Stimulated activated CD4-positive, alpha-beta T cell treated with anti-CD3 and anti-CD28 coated beads, Interleukin-1b, Interleukin-23, amount 100 ng/mL, for 1 hour (primary cell): ENCODE results near the gene LMO2.

ENCODE experiments used
- DNase-seq, 2 donors: peaks; one replicate each; pipeline ENCODE4 v3.0.0-alpha.2; 2020; ENCODE audit warnings: low read depth in 2 of 2

LMO2 gene

DNA sequence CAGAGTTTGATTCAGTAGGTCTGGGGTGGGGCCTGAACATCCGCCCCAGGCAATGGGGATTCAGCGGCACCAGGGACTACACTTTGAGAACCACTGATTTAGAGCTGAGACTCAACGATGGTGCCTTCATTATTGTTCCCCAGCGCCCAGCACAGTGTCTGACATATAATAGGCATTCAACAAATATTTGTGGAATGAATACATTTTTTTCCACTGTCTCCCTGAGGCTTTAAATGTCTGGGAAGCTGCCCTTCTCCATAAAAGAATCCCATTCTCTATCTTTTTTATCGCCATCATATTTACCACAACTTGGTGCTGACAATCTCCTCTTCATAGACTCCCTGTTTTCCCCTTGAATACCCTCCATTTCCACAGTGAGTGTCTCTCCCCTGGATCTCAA is 23.6 kb upstream of the LMO2 start:
- DNase-seq = no peak

DNA sequence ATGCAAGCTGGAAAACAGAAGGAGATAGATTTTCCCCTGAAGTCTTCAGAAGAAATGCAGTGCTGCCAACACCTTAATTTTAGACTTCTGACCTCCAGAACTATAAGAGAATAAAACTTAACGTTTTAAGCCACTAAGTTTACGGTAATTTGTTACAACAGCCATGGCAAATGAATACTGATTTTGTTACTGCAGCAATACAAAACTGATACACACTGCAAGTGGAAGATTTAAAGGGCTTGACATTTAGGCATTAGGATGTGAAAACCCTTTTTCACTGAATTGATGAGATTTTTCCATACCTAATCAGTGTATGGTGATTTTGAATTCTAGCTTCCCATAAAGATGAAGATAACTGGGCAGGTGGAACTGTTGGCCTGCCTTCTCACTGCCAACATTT is 22.1 kb upstream of the LMO2 start:
- DNase-seq = no peak

DNA sequence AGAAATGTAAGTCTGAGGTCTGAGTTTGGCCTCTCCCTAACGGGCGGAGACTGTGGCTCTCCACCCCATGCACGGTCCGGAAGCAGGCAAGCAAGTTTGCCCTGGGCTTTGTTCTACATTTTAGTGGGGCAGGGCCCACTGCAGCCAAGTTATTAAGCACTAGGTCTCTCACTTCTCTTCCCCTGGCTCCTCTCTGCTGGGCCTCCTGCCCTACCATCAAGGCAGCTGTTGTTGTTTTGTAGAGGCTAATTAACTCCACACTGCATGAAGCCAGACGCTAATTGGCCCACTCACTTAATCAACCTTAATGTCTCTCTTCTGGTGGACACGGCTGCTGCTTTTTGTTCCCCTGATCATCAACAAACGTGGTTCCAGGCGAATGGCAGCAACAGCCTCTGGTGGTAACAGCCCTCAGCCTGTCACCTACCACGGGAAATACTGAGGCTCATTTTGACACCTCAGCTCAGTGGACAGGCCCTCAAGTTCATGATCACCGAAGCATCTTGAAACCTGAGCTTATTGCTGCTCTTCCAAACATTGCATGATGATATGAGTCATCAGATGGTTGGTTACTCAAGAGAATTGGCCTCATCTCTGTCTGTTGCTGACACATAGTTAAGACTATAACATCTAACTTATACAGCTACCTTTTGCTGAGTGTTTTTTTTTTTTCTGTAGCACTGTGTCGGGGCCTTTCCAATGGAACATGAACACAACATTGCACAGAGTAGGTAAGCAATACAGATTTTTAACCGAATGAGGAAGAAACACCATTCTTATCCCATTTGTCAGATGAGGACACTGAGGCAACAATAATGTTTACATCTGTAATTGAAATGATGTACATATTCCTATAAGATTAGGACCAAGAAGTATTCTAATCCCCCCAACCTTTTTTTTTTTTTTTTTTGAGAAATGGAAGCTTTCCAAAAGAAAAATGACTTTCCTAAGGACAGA is 20.8 kb upstream of the LMO2 start:
- DNase-seq = no peak

DNA sequence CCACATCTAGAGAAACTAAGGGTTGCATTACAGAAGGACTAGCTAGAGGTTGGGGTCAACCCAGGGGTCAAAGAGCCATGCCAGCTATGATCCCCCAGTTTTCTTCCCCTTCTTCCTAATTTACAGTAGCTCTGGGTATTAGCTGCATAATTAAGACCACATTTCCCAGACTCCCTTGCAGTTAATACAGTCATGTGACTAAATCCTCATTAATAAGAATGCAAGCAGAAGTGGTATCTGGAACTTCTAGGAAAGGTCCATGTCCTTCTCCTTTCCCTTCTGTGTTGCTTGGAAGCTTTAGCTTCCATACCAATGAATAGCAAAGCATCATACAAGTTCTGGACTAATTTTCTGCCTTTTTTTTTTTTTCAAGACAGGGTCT is 19.1 kb upstream of the LMO2 start:
- DNase-seq = no peak

DNA sequence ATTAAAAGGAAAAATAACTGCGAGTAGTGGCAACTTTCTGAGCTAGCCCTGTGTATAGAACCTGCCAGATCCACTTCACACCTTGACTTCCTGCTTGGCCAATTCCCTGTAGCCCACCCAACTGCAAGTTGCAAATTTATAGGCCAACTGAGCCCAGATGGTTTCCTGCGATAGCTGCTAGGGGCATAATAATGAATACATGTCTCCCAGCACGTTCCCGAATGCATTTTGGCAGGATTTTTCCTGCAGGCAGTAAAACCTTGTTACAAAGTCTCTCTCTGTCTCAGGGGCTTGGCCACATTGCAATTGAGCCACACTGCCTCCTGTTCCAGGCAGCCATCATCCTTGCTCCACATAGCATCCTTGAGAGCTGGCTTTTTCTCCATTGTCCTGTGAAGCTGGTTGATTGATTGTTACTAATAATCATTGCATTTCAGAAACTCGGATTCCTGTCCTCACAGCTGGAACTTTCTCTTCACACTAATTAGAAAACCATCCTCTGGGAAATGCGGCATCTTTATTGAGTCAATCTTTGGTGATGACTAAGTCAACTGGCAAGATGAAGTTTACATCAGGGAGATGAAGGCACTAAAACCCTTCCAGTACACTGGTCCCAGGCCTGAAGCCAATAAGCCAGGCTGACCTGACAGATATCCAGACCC is 18.6 kb upstream of the LMO2 start:
- no peak for DNase-seq

DNA sequence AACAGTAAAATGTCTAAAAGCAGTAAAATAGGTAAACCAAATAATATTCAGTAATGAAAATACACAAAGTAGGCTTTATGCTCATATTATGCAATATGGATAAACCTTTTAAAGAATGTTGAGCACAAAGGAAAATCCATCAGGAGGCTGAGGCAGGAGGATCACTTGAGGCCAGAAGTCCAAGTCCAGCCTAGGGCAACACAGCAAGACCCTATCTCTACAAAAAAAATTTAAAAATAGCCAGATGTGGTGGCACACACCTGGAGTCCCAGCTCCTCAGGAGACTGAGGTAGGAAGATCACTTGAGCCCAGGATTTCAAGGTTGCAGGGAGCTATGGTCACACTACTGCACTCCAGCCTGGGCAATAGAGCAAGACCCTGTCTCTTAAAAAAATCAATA is 17.7 kb upstream of the LMO2 start:
- DNase-seq = no peak

DNA sequence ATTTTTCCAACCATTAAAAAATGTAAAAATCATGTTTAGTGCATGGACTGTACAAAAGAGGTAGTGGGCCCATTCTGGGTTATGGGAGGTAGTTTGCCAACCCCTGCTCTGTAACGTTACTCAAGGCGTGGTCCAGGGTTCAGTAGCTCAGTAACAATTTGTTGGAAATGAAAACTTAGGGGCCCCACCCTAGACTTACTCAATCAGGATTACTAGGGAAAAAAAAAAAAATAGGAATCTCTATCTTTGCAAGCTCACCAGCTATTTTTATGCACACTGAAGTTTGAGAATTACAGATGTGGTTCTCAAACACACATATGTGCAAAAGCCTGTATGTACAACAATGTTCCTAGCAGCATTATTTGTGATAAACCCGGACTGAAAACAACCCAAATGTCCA is 17.3 kb upstream of the LMO2 start:
- DNase-seq = no peak

DNA sequence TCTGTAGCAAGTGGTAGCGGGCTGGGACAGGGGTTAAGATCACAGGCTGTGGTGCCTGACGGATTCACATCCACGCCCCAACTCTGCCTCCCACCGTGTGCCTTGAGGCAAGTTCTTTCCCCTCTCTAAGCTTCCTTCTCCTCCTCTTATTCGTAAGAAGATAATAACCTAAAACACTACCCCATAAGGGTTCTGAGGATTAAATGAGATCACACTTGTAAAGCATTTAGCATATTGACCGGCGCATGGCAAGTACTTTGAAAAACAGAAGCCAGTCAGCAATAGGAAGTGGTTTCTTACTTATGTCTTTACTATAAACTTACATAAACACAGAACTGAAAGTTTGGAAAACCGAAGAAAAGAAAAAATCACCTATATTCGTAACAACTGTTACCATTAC is 15.5 kb upstream of the LMO2 start:
- no peak for DNase-seq

DNA sequence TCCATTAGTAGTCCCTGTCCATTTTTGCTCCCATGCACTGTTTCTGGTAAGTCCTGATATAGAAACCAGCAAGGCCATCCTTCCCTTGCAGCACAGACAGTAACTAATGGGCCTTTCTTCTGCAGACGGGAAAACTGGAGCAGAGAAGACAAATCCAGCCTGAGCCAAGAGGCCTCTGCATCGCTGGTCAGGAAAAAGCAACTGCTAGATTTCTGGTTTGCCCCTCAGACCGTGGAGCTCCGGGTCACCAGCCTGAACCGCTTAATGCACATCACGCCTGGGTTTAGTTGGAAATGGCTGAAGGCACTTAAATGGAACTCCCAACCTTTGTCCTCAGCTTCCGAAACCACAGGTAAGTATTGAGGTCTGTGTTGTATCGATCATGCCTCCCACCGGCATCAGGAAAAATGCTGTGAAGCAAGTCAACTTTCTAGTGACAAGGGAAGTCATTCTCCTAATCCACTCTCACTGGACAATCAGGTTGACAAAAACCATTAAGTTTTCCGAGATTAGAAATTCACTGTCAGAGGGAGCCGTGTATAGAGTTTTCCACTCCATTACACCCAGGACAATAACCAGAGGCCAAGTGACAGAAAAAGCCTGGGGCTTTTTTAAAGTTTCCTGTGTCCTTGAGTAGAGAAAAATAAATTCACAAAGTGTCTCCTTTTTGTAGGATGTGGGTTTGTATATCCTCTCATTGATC is 14.8 kb upstream of the LMO2 start:
- DNase-seq = no peak

DNA sequence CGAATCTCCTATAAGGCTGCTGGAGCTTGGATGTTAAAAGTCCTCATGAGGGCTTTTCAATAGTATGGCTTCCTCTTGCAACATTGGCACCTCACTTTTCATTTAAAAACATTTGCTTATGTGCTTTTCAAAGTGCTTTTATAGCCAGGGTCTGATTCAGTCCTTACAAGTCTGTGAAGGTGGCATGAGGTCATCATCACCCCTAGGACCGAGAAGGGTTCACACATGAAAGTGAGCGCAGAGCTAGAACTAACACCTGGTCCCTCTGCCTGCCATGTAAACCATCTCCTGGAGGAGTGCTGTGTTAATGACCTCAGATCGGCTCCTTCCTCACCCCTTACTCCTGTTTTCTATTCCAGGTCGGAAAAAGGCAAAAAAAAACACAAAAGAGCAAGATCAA is 12.2 kb upstream of the LMO2 start:
- no peak for DNase-seq

DNA sequence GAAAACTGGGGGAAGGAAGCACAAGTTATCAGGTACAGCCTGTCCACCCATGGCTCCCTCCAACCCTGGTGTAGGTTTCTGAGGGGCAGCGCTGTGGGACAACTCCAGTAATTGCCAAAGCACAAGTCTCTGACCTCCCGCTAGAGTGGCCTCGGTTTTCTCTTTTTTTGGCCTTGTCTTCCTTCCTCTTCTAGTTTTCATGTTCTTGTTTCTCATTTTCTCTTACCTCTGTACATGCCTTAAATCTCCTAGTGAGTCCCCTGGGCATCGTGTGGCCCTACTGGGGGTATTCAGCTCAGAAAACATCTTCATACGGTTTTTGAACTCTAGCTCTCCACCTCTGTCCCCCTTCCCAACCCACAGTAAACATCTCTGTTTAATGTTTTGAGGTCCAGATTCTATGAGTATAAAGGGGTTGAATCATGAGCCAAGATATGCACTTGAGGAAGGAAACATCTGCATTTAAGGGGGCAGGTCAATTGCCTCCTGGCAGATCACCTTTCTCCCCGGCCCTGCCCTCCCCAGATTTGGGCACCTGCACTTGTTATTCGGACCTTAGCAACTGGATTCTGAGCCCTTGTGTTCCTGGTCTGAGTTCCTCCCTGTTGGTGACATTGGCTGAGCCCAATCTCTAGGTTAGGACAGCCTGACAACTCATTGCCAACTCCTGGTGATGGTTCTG is 8.4 kb upstream of the LMO2 start:
- no peak for DNase-seq

DNA sequence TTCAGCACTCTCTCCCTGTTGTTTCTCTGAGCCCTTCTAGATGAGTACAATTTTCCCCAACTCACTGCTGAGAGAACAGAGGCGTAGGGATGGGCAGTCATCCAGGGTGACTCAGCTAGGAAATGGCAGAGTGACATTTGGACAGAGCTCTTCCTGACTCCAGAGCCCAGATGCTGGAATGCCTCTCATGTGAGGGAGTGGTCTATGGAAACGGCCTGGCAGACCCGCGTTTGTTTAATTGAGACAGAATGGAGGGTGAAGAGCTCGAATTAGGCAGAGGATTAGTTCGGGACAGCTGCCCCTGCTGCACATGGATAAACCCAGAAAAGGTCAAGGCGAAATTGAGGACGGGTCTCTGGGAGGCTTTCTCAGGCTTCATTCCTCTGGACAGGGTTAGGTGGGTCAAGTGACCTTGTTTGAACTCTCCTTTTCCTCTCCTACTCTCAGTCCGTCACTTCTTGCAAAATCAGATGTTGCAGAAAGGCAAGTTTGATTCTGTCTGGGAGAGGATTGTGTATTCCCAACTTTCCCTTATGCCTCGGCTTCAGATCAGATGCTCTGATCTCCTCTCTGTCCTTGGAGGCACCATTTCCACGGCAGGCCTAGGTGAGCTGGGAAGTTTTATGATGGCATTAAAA is 7.6 kb upstream of the LMO2 start:
- no peak for DNase-seq

DNA sequence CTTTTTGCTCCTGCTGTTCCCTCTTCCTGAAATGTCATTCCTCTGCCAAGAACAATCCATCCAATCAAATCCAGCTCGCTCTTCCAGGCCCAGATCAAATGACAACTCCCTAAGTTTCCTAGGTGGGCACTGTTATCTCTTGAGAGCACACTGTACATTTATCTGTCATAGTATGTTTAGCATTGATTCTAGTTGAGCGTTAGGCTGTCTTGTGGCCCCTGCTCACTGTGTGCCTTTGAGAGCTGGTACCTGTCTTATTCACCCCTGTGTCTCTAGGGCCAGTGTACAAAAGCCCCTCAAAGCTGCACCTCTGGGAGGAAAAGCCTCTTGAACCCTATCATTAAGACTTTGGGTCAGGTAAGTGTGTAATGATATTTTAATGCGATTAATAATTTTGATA is 7.1 kb upstream of the LMO2 start:
- DNase-seq = no peak

DNA sequence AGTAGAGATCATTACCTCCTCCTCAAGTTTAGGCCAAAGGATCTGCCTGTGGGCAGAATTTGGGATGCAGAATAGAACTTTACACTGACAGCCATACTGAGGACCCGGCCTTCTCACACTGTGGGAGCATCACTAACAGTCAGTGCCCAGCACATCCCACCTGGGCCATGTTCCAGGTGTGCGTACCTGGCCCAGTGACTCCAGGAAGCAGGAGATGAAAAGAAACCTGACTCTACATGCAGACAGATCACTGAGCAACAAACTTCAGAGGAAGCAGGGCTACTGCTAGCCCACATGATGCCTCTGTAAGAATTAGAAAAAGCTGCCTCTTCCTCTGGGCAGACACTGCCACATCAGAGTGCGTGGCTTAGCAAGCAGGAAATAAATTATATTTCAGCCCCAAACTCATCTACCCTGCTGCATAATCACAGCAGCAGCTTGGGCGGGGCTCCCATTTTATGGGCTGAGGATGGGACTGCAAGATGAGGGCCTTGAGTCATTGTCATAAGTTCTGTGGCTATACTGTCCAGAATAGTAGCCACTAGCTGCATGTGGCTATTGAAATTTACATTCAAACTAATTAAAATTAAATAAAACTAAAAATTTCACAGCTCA is 6.0 kb upstream of the LMO2 start:
- no peak for DNase-seq

DNA sequence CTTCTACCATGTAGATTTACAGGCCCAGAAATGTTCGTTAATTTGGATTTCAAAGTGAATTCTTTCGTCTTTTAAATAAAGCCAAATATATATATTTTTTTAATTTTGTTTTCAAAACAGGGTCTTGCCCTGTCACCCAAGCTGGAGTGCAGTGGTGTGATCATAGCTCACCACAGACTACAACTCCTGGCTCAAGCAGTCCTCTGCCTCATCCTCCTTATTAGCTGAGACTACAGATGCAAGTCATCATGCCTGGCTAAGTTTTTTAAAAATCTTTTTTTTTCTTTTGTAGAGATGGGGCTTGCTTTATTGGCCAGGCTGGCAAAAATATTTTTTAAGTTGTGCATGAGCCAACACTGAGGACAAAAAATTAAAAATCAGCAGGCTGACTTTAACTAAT is 5.0 kb upstream of the LMO2 start:
- DNase-seq = no peak

DNA sequence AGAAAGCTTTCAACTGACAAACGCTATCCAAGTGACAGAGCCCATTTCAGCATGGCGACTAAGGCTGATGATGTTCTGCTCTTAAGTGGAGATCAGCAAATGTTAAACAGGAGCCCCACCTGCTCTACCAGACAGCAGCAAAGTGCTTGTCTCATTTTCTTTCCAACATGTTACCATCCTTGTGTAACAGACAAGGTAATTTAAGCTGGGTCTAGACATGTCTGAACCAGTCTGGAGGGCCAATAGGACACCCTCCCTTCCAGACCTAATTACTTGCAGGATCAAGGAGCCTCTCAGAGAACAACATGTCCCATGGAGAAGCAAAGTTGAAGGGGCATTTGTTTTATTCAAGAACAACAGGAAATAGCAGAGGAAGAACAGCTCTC is 3.9 kb upstream of the LMO2 start:
- DNase-seq = no peak

DNA sequence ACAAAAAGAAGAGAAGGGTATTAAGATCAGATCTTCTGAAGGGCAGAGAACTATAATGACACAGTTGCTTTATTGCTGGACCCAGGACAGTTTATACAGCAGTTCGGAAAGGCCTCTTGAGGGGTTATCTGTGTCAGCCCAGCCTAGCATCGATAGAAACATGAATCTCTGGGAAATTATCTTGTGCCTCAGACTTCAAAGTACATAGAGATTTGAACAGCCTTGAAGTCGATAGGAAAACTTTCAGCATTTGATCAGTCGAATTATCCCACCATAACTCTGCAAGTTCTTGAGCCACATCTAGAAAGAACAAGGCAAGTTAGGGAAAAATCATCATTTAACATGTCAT is 2.5 kb upstream of the LMO2 start:
- no peak for DNase-seq

DNA sequence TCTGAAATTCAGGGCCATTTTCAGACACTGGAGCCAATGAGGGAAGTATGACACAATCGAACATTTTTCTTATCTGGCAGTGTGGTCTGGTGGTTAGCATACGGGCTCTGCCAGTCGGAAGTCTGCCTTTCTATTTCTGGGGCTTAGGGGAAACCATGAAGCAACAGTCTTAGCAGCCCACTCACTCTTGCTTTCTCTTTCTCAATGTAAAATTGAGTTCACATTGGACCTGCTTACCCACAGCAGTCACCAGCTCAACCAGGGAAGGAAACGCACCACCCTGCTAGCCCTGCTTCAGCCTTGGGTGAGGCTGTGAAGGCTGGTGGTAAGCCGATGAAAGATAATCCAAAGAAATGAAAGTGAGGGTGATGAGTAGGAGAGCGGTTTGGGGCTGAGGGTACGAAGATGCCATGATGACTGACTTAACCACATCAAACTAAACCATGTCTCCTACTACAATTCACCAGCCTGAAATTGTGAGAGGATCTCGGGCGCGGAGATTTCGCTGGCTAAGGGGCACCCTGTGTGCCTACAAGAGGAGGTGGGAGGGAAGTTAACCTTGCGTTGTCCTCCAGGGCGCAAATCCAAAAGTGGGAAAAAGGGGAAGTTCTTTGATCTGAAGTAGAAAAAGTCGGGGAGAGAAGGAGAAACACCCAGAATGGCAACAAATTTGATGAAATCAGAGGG is 2.0 kb upstream of the LMO2 start:
- DNase-seq = peak; percentile 18 to 37

DNA sequence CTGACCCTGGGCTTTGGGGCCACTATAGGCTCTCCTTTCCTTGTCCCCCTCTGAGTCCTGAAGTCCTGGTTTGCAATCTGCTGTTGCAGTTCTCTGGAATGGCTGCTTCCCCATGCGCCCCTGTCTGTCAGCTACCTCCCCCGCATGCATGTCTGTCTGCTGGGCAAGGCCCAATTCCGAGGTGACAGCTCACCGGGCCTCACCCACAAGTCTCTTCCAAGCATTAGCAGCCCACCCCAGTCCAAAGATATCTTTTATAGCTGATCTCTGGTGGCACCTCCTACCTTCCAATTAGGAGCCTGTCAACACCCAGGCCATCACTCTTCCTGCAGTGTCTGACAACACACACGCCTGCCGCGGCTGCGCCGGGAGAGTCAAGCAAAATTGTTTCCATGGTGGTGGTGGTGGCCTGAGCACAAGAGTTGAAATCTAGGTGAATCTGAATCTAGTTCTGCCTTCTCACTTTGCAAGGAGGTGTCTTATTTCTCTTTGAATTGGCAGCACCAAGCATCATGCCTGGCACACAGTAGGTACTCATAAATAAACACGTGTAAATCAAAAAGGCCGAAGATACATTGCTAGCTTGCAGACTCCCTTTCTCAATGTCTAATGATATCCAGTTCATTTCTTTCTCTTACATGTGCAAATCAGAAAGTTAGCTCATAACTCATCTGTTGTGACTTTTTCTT is 1.2 kb upstream of the LMO2 start:
- DNase-seq = no peak

DNA sequence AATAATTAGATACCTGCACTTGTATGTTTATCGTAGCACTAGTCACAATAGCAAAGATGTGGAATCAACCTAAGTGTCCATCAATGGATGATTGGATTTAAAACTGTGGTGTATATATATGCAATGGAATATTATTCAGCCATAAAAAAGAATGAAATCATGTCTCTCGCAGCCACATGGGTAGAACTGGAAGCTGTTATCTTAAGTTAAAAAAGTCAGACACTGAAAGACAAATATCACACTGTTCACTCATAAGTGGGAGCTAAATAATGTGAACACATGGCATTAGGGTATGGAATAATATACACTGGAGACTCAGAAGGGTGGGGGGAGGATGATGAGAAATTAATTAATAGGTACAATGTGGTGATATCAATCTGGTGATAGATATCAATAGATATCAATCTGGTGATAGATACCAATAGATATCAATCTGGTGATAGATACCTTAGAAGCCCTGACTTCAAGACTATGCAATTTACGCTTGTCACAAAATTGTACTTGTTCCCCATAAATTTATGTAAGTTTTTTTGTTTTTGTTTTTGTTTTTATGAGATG is 2.0 kb downstream of the LMO2 start:
- DNase-seq = no peak
